H1 (cell line): ENCODE data around the gene HAPLN3. TPM values are rescaled to one million over a fixed set of nuclear protein-coding genes. Genes with fewer than 3 reads are reported as not detected.

ENCODE experiments used
- CTCF ChIA-PET: fragments of 300-600 bp; sonication (Branson Sonifier 250); formaldehyde crosslinking; loops from one replicate; lab custom pipeline; 2021; ENCODE audit not compliant: partially characterized antibody; lab: Charles Lee
- POLR2A ChIA-PET: fragments of 300-600 bp; sonication (Branson Sonifier 250); formaldehyde crosslinking; loops from one replicate; lab custom pipeline; 2021; ENCODE audit warnings: inconsistent platforms; ENCODE audit not compliant: partially characterized antibody; lab: Charles Lee
- DNase-seq, 2 experiments: peaks; one replicate each; pipeline versions ENCODE4 v3.0.0 to v3.0.0-alpha.2; 2010 to 2022; ENCODE audit warnings: low spot score in 2 of 2, low read depth in 1 of 2, mixed read lengths in 1 of 2
- FAIRE-seq: peaks from 2 replicates; lab custom pipeline; 2011; peaks lifted over from hg19 to GRCh38; lab: Jason Lieb, UNC
- H2AFZ ChIP-seq: 2 replicates; pipeline ENCODE4 v1.8.1; 2012; ENCODE audit warnings: low read length, inconsistent platforms
- H2AK5ac ChIP-seq: 2 replicates; pipeline ENCODE4 v1.6.1; 2013; ENCODE audit warnings: low read depth, low read length
- H2BK120ac ChIP-seq: replicated peaks from 2 replicates; pipeline ENCODE3; 2013; ENCODE audit warnings: low read depth, low read length, inconsistent platforms
- H2BK12ac ChIP-seq: 2 replicates; pipeline ENCODE4 v1.6.1; 2013; ENCODE audit warnings: low read depth, low read length
- H2BK15ac ChIP-seq: 2 replicates; pipeline ENCODE4 v1.6.1; 2013; ENCODE audit warnings: low read length
- H2BK20ac ChIP-seq: 2 replicates; pipeline ENCODE4 v1.6.1; 2013; ENCODE audit warnings: low read length
- H2BK5ac ChIP-seq: 2 replicates; pipeline ENCODE4 v1.6.1; 2013; ENCODE audit warnings: low read depth, low read length
- H3K14ac ChIP-seq: 2 replicates; pipeline ENCODE4 v1.6.1; 2013; ENCODE audit warnings: inconsistent platforms; ENCODE audit not compliant: insufficient read length
- H3K18ac ChIP-seq: 2 replicates; pipeline ENCODE4 v1.6.1; 2013; ENCODE audit warnings: low read length; ENCODE audit errors: extremely low read depth
- H3K23ac ChIP-seq: 2 replicates; pipeline ENCODE4 v1.6.1; 2013; ENCODE audit warnings: inconsistent platforms; ENCODE audit not compliant: insufficient read length
- H3K23me2 ChIP-seq: 2 replicates; pipeline ENCODE4 v1.6.1; 2013; ENCODE audit warnings: low read depth, low read length
- H3K27ac ChIP-seq: 2 replicates; pipeline ENCODE4 v1.6.1; 2011; ENCODE audit warnings: low read depth, low read length, inconsistent platforms
- H3K27me3 ChIP-seq, 4 experiments: replicated peaks in 1 of 4; 1 replicate in 1 of 4; 2 replicates in 3 of 4; pipeline versions ENCODE4 v1.6.1 to v1.8.1; 2011 to 2013; ENCODE audit warnings: low read length in 3 of 4, mild to moderate bottlenecking in 3 of 4, inconsistent platforms in 2 of 4, mixed read lengths in 2 of 4, moderate library complexity in 1 of 4; ENCODE audit not compliant: control insufficient read depth in 3 of 4, insufficient read depth in 3 of 4; ENCODE audit errors: extremely low read depth in 1 of 4
- H3K36me3 ChIP-seq, 4 experiments: 2 replicates each; pipeline versions ENCODE4 v1.6.1 to v1.8.1; 2011 to 2013; ENCODE audit warnings: mild to moderate bottlenecking in 4 of 4, low read length in 3 of 4, moderate library complexity in 2 of 4, control low read depth in 1 of 4, inconsistent platforms in 1 of 4; ENCODE audit not compliant: insufficient read depth in 4 of 4, control insufficient read depth in 2 of 4
- H3K4ac ChIP-seq: replicated peaks from 2 replicates; pipeline ENCODE3; 2013; ENCODE audit warnings: low read length, low read depth, mixed read lengths, inconsistent platforms; ENCODE audit not compliant: insufficient read length
- H3K4me1 ChIP-seq, 4 experiments: replicated peaks in 1 of 4; 1 replicate in 1 of 4; 2 replicates in 3 of 4; pipeline versions ENCODE4 v1.6.1 to v1.8.1; 2011 to 2013; ENCODE audit warnings: low read length in 3 of 4, inconsistent platforms in 2 of 4, mixed read lengths in 1 of 4; ENCODE audit not compliant: insufficient read depth in 4 of 4, control insufficient read depth in 3 of 4
- H3K4me2 ChIP-seq, 2 experiments: 2 replicates each; pipeline versions ENCODE4 v1.6.1 to v1.8.1; 2011 to 2013; ENCODE audit warnings: low read depth in 2 of 2, low read length in 2 of 2, control low read depth in 1 of 2, inconsistent platforms in 1 of 2, mild to moderate bottlenecking in 1 of 2; ENCODE audit not compliant: insufficient read depth in 1 of 2
- H3K4me3 ChIP-seq, 4 experiments: fragments of 200-600, 300-600 bp in 1 of 4; sonication (generic), shearing (Covaris generic), sonication (Bioruptor Twin) in 1 of 4; 2 replicates each; pipeline versions ENCODE4 v1.5.1 to v1.8.1; 2011 to 2016; ENCODE audit warnings: low read length in 4 of 4, low read depth in 3 of 4, control low read depth in 2 of 4, inconsistent platforms in 2 of 4, mild to moderate bottlenecking in 2 of 4, mixed read lengths in 1 of 4, moderate library complexity in 1 of 4; ENCODE audit not compliant: insufficient read depth in 2 of 4; ENCODE audit errors: extremely low read depth in 1 of 4
- H3K56ac ChIP-seq: replicated peaks from 2 replicates; pipeline ENCODE3; 2013; ENCODE audit warnings: low read depth, mild to moderate bottlenecking, mixed read lengths, low read length, inconsistent platforms; ENCODE audit not compliant: insufficient read length
- H3K79me1 ChIP-seq: 2 replicates; pipeline ENCODE4 v1.6.1; 2013; ENCODE audit warnings: low read depth, low read length, control low read depth
- H3K79me2 ChIP-seq, 2 experiments: 2 replicates each; pipeline versions ENCODE4 v1.6.1 to v1.8.1; 2012 to 2013; ENCODE audit warnings: low read length in 2 of 2, mild to moderate bottlenecking in 2 of 2, inconsistent platforms in 1 of 2; ENCODE audit not compliant: insufficient read depth in 2 of 2, control insufficient read depth in 1 of 2
- H3K9ac ChIP-seq, 4 experiments: replicated peaks in 1 of 4; 1 replicate in 1 of 4; 2 replicates in 3 of 4; pipeline versions ENCODE4 v1.6.1 to v1.8.1; 2011 to 2013; ENCODE audit warnings: low read depth in 3 of 4, low read length in 3 of 4, control low read depth in 2 of 4, mild to moderate bottlenecking in 2 of 4, moderate library complexity in 2 of 4, inconsistent platforms in 1 of 4; ENCODE audit errors: extremely low read depth in 1 of 4
- H3K9me3 ChIP-seq, 2 experiments: 2 replicates each; pipeline versions ENCODE4 v1.6.1 to v1.8.1; 2012 to 2013; ENCODE audit warnings: mild to moderate bottlenecking in 2 of 2, moderate library complexity in 2 of 2, control low read depth in 1 of 2, inconsistent platforms in 1 of 2, low read depth in 1 of 2, low read length in 1 of 2, mixed read lengths in 1 of 2; ENCODE audit not compliant: insufficient read depth in 2 of 2
- H4K20me1 ChIP-seq, 2 experiments: replicated peaks in 1 of 2; 2 replicates each; pipeline versions ENCODE3 to v1.8.1; 2011 to 2013; ENCODE audit warnings: inconsistent platforms in 2 of 2, low read length in 2 of 2, mild to moderate bottlenecking in 1 of 2; ENCODE audit not compliant: insufficient read depth in 2 of 2, control insufficient read depth in 1 of 2
- H4K5ac ChIP-seq: 2 replicates; pipeline ENCODE4 v1.6.1; 2013; ENCODE audit warnings: low read length, low read depth, mixed read lengths, inconsistent platforms; ENCODE audit not compliant: insufficient read length
- H4K8ac ChIP-seq: 2 replicates; pipeline ENCODE4 v1.8.0; 2013; ENCODE audit warnings: mild to moderate bottlenecking, moderate library complexity, low read length, inconsistent platforms; ENCODE audit not compliant: insufficient read depth; ENCODE audit errors: extremely low read depth
- H4K91ac ChIP-seq: replicated peaks from 2 replicates; pipeline ENCODE3; 2013; ENCODE audit warnings: low read length, mixed read lengths, inconsistent platforms; ENCODE audit not compliant: insufficient read length
- BACH1 ChIP-seq: IDR thresholded peaks from 2 replicates; pipeline ENCODE4 v1.6.1; 2012; ENCODE audit warnings: low read length, improper control_type of control experiment
- BRCA1 ChIP-seq: IDR thresholded peaks from 2 replicates; pipeline ENCODE4 v1.6.1; 2012; ENCODE audit warnings: low read depth, low read length, improper control_type of control experiment
- EP300 ChIP-seq, 2 experiments: IDR thresholded peaks; 1 replicate in 1 of 2; 2 replicates in 1 of 2; pipeline ENCODE4 v1.6.1; 2011 to 2012; ENCODE audit warnings: low read depth in 2 of 2, low read length in 2 of 2, mild to moderate bottlenecking in 2 of 2, borderline replicate concordance in 1 of 2, inconsistent platforms in 1 of 2, moderate library complexity in 1 of 2
- JUND ChIP-seq: IDR thresholded peaks from 2 replicates; pipeline ENCODE4 v1.6.1; 2011; ENCODE audit warnings: mild to moderate bottlenecking, improper control_type of control experiment, low read length
- POLR2AphosphoS5 ChIP-seq: IDR thresholded peaks from 2 replicates; pipeline ENCODE4 v1.6.1; 2011; ENCODE audit warnings: low read depth, low read length
- WGBS, 2 experiments: shearing (Covaris generic) in 1 of 2; methylation state at CpG; one replicate each; pipeline versions ENCODE4 v1.1.6 to v1.1.7; 2013 to 2015; ENCODE audit warnings: low lambda C conversion rate in 2 of 2, mixed read lengths in 2 of 2, inconsistent platforms in 1 of 2, low coverage in 1 of 2, missing lambda C conversion rate in 1 of 2; ENCODE audit not compliant: insufficient replicate concordance in 2 of 2, insufficient coverage in 1 of 2, insufficient read length in 1 of 2; ENCODE audit errors: extremely low coverage in 1 of 2, missing lambda C conversion rate in 1 of 2; 5-methylcytosine and 5-hydroxymethylcytosine counted together
- polyA plus RNA-seq, 7 experiments: library from polyadenylated mRNA; depleted of rRNA in 3 of 7; stranded (reverse) in 5 of 7; unstranded in 2 of 7; fragments of >200 nt in 5 of 7; fragments of 200-250 nt in 2 of 7; gene quantifications; 1 replicate in 5 of 7; 2 replicates in 1 of 7; 4 replicates in 1 of 7; pipeline versions ENCODE4 v1.2.1 to v1.2.3, GENCODE V29; 2011 to 2013; ENCODE audit warnings: missing spikeins in 2 of 7, mixed read lengths in 2 of 7
- total RNA-seq: library from RNA; stranded (reverse); fragmentation: NEBNext Ultra II Directional; extraction: Animal tissue kit (Norgen Biotek cat#: 25700); gene quantifications from 2 replicates; pipeline ENCODE4 v1.2.1, GENCODE V29; 2021
- TF ChIP-seq, protein P1 (sequence below): IDR thresholded peaks from 2 replicates; pipeline ENCODE4 v1.6.1; 2011; ENCODE audit warnings: low read depth, mild to moderate bottlenecking, low read length; ENCODE audit not compliant: insufficient read depth

The HAPLN3 gene
- total and polyA plus RNA-seq, 2 of the 8 experiments (the other 6 are each of a cell fraction or from before 2014, with no cell fraction given) = 76.2 to 79.7 TPM

- H2AK5ac ChIP-seq = no peak overlapping the region
- peaks cover 0 to 2% of the 10 kb centered on the region in 2 experiments for H4K20me1 ChIP-seq
- no peak overlapping the region for H4K8ac ChIP-seq
- no peak overlapping the region for H3K4ac ChIP-seq
- H2BK15ac ChIP-seq = no peak overlapping the region
- H3K18ac ChIP-seq = no peak overlapping the region
- no peak overlapping the region for H2BK5ac ChIP-seq
- H3K27me3 ChIP-seq = no peaks in the 10 kb centered on the region
- no peak overlapping the region for H3K9ac ChIP-seq
- no peak overlapping the region for H3K4me2 ChIP-seq
- no peaks in the 10 kb centered on the region for H3K9me3 ChIP-seq
- H3K36me3 ChIP-seq = peaks cover 4 to 24% (median 22%) of the 10 kb centered on the region in 4 experiments; a peak in 7 of 8 replicates
- TF ChIP-seq BRCA1 (no peak), JUND (no peak), EP300 (IDR thresholded peaks at IDR 0.05; ENCODE audit: borderline replicate concordance in 1 of 2, low read depth in 2 of 2, low read length in 2 of 2) (no peak), POLR2AphosphoS5 (0 out of 2 replicates have a peak, but pooled peaks have one; percentile 26), BACH1 (no peak)
- TF ChIP-seq, protein P1, sequence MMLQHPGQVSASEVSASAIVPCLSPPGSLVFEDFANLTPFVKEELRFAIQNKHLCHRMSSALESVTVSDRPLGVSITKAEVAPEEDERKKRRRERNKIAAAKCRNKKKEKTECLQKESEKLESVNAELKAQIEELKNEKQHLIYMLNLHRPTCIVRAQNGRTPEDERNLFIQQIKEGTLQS = no peak
- H3K23ac ChIP-seq = no peak overlapping the region
- H3K23me2 ChIP-seq = no peaks in the 10 kb centered on the region
- ChIA-PET CTCF (interaction anchor here (0.6 to 6.8 kb wide), 31 partner anchors 8 to 574 kb away, joined by 3 to 95 read pairs (median 4); partner anchors contain the start of genes HAPLN3 and ISG20), POLR2A (interaction anchor here (1.0 to 13.9 kb wide), 4 partner anchors 9 to 28 kb away, joined by 3 to 167 read pairs (median 4); partner anchors contain the start of gene HAPLN3)
- no peak overlapping the region for H2BK20ac ChIP-seq
- H2AFZ ChIP-seq = no peak overlapping the region
- peaks cover 0 to 6% (median under 1%) of the 10 kb centered on the region in 4 experiments; a peak in 4 of 7 replicates for H3K4me1 ChIP-seq
- H2BK12ac ChIP-seq = no peak overlapping the region
- H3K79me1 ChIP-seq = no peaks in the 10 kb centered on the region
- no peak overlapping the region for H3K27ac ChIP-seq
- H3K14ac ChIP-seq = no peak overlapping the region
- DNase-seq (no peak), FAIRE-seq (no peak)
- H4K91ac ChIP-seq = no peak overlapping the region
- 95% methylated on average over 22 of the region's 22 CpGs; no CpG with 5 or more reads in 1 of the 2 experiments for WGBS, 2 experiments
- H4K5ac ChIP-seq = no peak overlapping the region
- H3K56ac ChIP-seq = no peak overlapping the region
- no peak overlapping the region for H2BK120ac ChIP-seq
- peaks cover 0 to 5% of the 10 kb centered on the region in 2 experiments; a peak in 1 of 4 replicates for H3K79me2 ChIP-seq
- H3K4me3 ChIP-seq = no peak overlapping the region
These were observed 17.4 kb downstream of the HAPLN3 start for GRCh38 chr15:88877906-88878305.
